Pancreas (tissue), 10 donors: ENCODE results near the gene PFDN4. TPM values are rescaled to one million over a fixed set of nuclear protein-coding genes. Genes with fewer than 3 reads are reported as not detected.
A peak's percentile ranks its signal among the peaks of the same experiment; 100 is the strongest.

Experiments
- ATAC-seq, 4 donors: fragments of 200-7000 bp; cut with Tn5 transposase; one replicate each; pipeline versions ENCODE4 v1.8.0 to v1.9.1; 2020; ENCODE audit warnings: mild to moderate bottlenecking in 4 of 4, moderate library complexity in 4 of 4
- DNase-seq, 6 donors: peaks; one replicate each; pipeline ENCODE4 v3.0.0-alpha.2; 2020
- FAIRE-seq: peaks from 2 replicates; lab custom pipeline; 2012; peaks lifted over from hg19 to GRCh38; lab: Jason Lieb, UNC
- H3K27ac ChIP-seq, 4 donors: fragments of 200-600 bp; sonication (generic); 1 replicate in 3 of 4; 2 replicates in 1 of 4; pipeline versions ENCODE4 v1.5.0 to v1.8.0; 2020
- H3K27me3 ChIP-seq, 4 donors: fragments of 200-600 bp; one replicate each; pipeline ENCODE4 v1.8.0; 2021
- H3K36me3 ChIP-seq, 3 donors: fragments of 200-600 bp; sonication (generic) in 1 of 3; one replicate each; pipeline versions ENCODE4 v1.5.0 to v1.8.0; 2020 to 2021
- H3K4me1 ChIP-seq, 3 donors: fragments of 200-600 bp; one replicate each; pipeline ENCODE4 v1.8.0; 2021
- H3K4me3 ChIP-seq, 4 donors: fragments of 200-600 bp; sonication (generic) in 2 of 4; one replicate each; pipeline versions ENCODE4 v1.5.0 to v1.8.0; 2020 to 2021
- H3K9me3 ChIP-seq, 4 donors: fragments of 200-600 bp; one replicate each; pipeline ENCODE4 v1.8.0; 2021
- CTCF ChIP-seq, 4 donors: fragments of 200-600 bp; sonication (generic) in 3 of 4; IDR thresholded peaks; one replicate each; pipeline versions ENCODE4 v1.5.0 to v1.8.0; 2021; ENCODE audit warnings: antibody characterized with exemption in 4 of 4
- WGBS, 2 donors: extraction: QIAGEN DNeasy Blood & Tissue Kit; methylation state at CpG; one replicate each; pipeline ENCODE4 v1.1.7; 2013; 5-methylcytosine and 5-hydroxymethylcytosine counted together
- intact Hi-C, 3 donors: fragments of 100-400 bp; cut with DNase I; formaldehyde crosslinking; loops; one replicate each; pipeline versions ENCODE4 v1.11.1 to v1.14.2; 2022
- polyA plus RNA-seq, 2 donors: library from polyadenylated mRNA; stranded (reverse); fragments of 200-250 nt; gene quantifications; one replicate each; pipeline ENCODE4 v1.2.3, GENCODE V29; 2013
- total RNA-seq, 6 donors: library from RNA; stranded (reverse); fragmentation: NEBNext Ultra II Directional in 4 of 6; extraction: Animal tissue kit (Norgen Biotek cat#: 25700) in 4 of 6; gene quantifications; one replicate each; pipeline versions ENCODE4 v1.2.1 to v1.2.4, GENCODE V29; 2021 to 2023
- donor health status: healthy with polysubstance abuse.
- donor health status: DM: no; HTN: no; CAD: no; lungs with moderate emphysema.
- donor health status: DM: no; HTN: no; CAD: no.
- donor health status: control.
- donor health status: control.
- donor health status: Bipolar disorder and iron deficiency.
- donor health status: DM: yes; HTN: yes; CAD: no.
- donor health status: DM: no; HTN: no; CAD: no.
- donor health status: DM: no; HTN: no; CAD: no.
- donor health status: DM: yes; HTN: yes; CAD: no.

PFDN4 gene
- total and polyA plus RNA-seq, 8 donors = 7.7 to 32.9 (median 10.5) TPM

- Histone ChIP-seq H3K9me3 (no peaks in the 10 kb centered on the region), H3K27me3 (no peaks in the 10 kb centered on the region), H3K36me3 (no peaks in the 10 kb centered on the region), H3K4me3 (no peak overlapping the region), H3K4me1 (no peaks in the 10 kb centered on the region), H3K27ac (no peak overlapping the region)
- DNase-seq (no peak), ATAC-seq (no peak), FAIRE-seq (no peak)
- 62 to 82% methylated on average over 5 of the region's 5 CpGs for WGBS, 2 donors
- TF ChIP-seq CTCF (IDR thresholded peaks at IDR 0.05) = no peak
- intact Hi-C loops = loop anchor here in 1 of 3 donors (5.0 kb wide), 1 partner anchor 106 kb away; no protein-coding TSS in a partner anchor
These were observed 4.6 kb upstream of the PFDN4 start for GRCh38 chr20:54203281-54203680.

- intact Hi-C loops = loop anchor here in 1 of 3 donors (5.0 kb wide), 1 partner anchor 107 kb away; no protein-coding TSS in a partner anchor
- no peak for TF ChIP-seq CTCF (IDR thresholded peaks at IDR 0.05)
- WGBS, 2 donors = 52 to 76% methylated on average over 6 of the region's 6 CpGs
- FAIRE-seq (no peak), ATAC-seq (no peak), DNase-seq (no peak)
- no peaks in the 10 kb centered on the region for H3K36me3 ChIP-seq
- peaks cover 0 to 3% (median 0%) of the 10 kb centered on the region in 3 donors for H3K4me1 ChIP-seq
- no peaks in the 10 kb centered on the region for H3K9me3 ChIP-seq
- no peak overlapping the region for H3K27ac ChIP-seq
- no peaks in the 10 kb centered on the region for H3K27me3 ChIP-seq
- no peak overlapping the region for H3K4me3 ChIP-seq
These were observed 3.8 kb upstream of the PFDN4 start for GRCh38 chr20:54204063-54204462.

GRCh38 chr20:54204481-54204880 is 3.4 kb upstream of the PFDN4 start:
- FAIRE-seq (no peak), ATAC-seq (no peak), DNase-seq (no peak)
- H3K4me3 ChIP-seq = no peak overlapping the region
- H3K4me1 ChIP-seq = peaks cover 0 to 7% (median 0%) of the 10 kb centered on the region in 3 donors
- no peaks in the 10 kb centered on the region for H3K36me3 ChIP-seq
- H3K27ac ChIP-seq = no peak overlapping the region
- intact Hi-C loops = loop anchor here in 1 of 3 donors (5.0 kb wide), 1 partner anchor 107 kb away; no protein-coding TSS in a partner anchor
- no peaks in the 10 kb centered on the region for H3K9me3 ChIP-seq
- no peaks in the 10 kb centered on the region for H3K27me3 ChIP-seq
- WGBS, 2 donors = 71 to 78% methylated on average over 5 of the region's 5 CpGs
- no peak for TF ChIP-seq CTCF (IDR thresholded peaks at IDR 0.05)

GRCh38 chr20:54205450-54205849 is 2.4 kb upstream of the PFDN4 start:
- 75 to 88% methylated on average over 8 of the region's 8 CpGs for WGBS, 2 donors
- no peak for TF ChIP-seq CTCF (IDR thresholded peaks at IDR 0.05)
- Histone ChIP-seq H3K4me1 (peaks cover 0 to 12% (median 0%) of the 10 kb centered on the region in 3 donors), H3K27me3 (no peaks in the 10 kb centered on the region), H3K36me3 (no peaks in the 10 kb centered on the region), H3K4me3 (no peak overlapping the region), H3K27ac (no peak overlapping the region), H3K9me3 (no peaks in the 10 kb centered on the region)
- FAIRE-seq (no peak), ATAC-seq (no peak), DNase-seq (no peak)
- intact Hi-C loops = loop anchor here in 1 of 3 donors (5.0 kb wide), 1 partner anchor 432 kb away; no protein-coding TSS in a partner anchor

- H3K4me3 ChIP-seq = peak overlapping the region in 2 of 4 donors; percentile 98
- FAIRE-seq (no peak), ATAC-seq (no peak), DNase-seq (no peak)
- H3K9me3 ChIP-seq = no peaks in the 10 kb centered on the region
- no peaks in the 10 kb centered on the region for H3K36me3 ChIP-seq
- H3K4me1 ChIP-seq = peaks cover 0 to 12% (median 0%) of the 10 kb centered on the region in 3 donors
- H3K27ac ChIP-seq = peak overlapping the region; percentile 96 to 99 (median 98)
- H3K27me3 ChIP-seq = no peaks in the 10 kb centered on the region
- WGBS, 2 donors = 51 to 52% methylated on average over 7 of the region's 7 CpGs
- intact Hi-C loops = loop anchor here in 1 of 3 donors (5.0 kb wide), 1 partner anchor 430 kb away; no protein-coding TSS in a partner anchor
- TF ChIP-seq CTCF (IDR thresholded peaks at IDR 0.05) = no peak
These were observed 689 bp upstream of the PFDN4 start for GRCh38 chr20:54207053-54207742.
